ENCODE data around the gene PRELID3B.

The PRELID3B gene

GRCh38 chr20:59001449-59002171 lies 41.0 kb downstream of the PRELID3B start:
- no peak overlapping the region for H3K4me3 ChIP-seq (ENCODE audit: low read depth, low read length)
- DNase-seq (ENCODE audit: low read depth) = no peak

GRCh38 chr20:59001068-59001448 lies 41.5 kb downstream of the PRELID3B start:
- DNase-seq (ENCODE audit: low read depth) = no peak
- no peak overlapping the region for H3K4me3 ChIP-seq (ENCODE audit: low read depth, low read length)

- no peak for DNase-seq (ENCODE audit: low read depth)
- no peak overlapping the region for H3K4me3 ChIP-seq (ENCODE audit: low read depth, low read length)
These were observed 42.3 kb downstream of the PRELID3B start for GRCh38 chr20:59000326-59000725.

- H3K4me3 ChIP-seq (ENCODE audit: low read depth, low read length) = no peak overlapping the region
- DNase-seq (ENCODE audit: low read depth) = no peak
These were observed 43.9 kb downstream of the PRELID3B start for GRCh38 chr20:58998656-58999055.

GRCh38 chr20:58997141-58997770 lies 45.3 kb downstream of the PRELID3B start:
- no peak for DNase-seq (ENCODE audit: low read depth)

GRCh38 chr20:58996226-58996611 lies 46.4 kb downstream of the PRELID3B start:
- H3K4me3 ChIP-seq (ENCODE audit: low read depth, low read length) = no peak overlapping the region
- no peak for DNase-seq (ENCODE audit: low read depth)

More at GRCh38 chr20:58997141-58997770, 45.3 kb downstream of the PRELID3B start:
- no peak overlapping the region for H3K4me3 ChIP-seq (ENCODE audit: low read depth, low read length)

- H3K4me3 ChIP-seq (ENCODE audit: low read depth, low read length) = no peak overlapping the region
- DNase-seq (ENCODE audit: low read depth) = no peak
These were observed 46.9 kb downstream of the PRELID3B start for GRCh38 chr20:58995461-58996225.

GRCh38 chr20:58994390-58995159 lies 48.0 kb downstream of the PRELID3B start:
- no peak overlapping the region for H3K4me3 ChIP-seq (ENCODE audit: low read depth, low read length)
- no peak for DNase-seq (ENCODE audit: low read depth)

GRCh38 chr20:58993332-58994248 lies 49.0 kb downstream of the PRELID3B start:
- no peak for DNase-seq (ENCODE audit: low read depth)
- no peak overlapping the region for H3K4me3 ChIP-seq (ENCODE audit: low read depth, low read length)

GRCh38 chr20:58992911-58993310 lies 49.7 kb downstream of the PRELID3B start:
- H3K4me3 ChIP-seq (ENCODE audit: low read depth, low read length) = no peak overlapping the region
- DNase-seq (ENCODE audit: low read depth) = no peak

- no peak overlapping the region for H3K4me3 ChIP-seq (ENCODE audit: low read depth, low read length)
- no peak for DNase-seq (ENCODE audit: low read depth)
These were observed 50.9 kb downstream of the PRELID3B start for GRCh38 chr20:58991715-58992114.

GRCh38 chr20:58990651-58991445 lies 51.7 kb downstream of the PRELID3B start:
- H3K4me3 ChIP-seq (ENCODE audit: low read depth, low read length) = no peak overlapping the region

GRCh38 chr20:58989196-58989595 lies 53.4 kb downstream of the PRELID3B start:
- no peak overlapping the region for H3K4me3 ChIP-seq (ENCODE audit: low read depth, low read length)
- no peak for DNase-seq (ENCODE audit: low read depth)

More at GRCh38 chr20:58990651-58991445, 51.7 kb downstream of the PRELID3B start:
- DNase-seq (ENCODE audit: low read depth) = no peak

GRCh38 chr20:58988565-58988882 lies 54.1 kb downstream of the PRELID3B start:
- DNase-seq (ENCODE audit: low read depth) = no peak
- H3K4me3 ChIP-seq (ENCODE audit: low read depth, low read length) = no peak overlapping the region

- no peak for DNase-seq (ENCODE audit: low read depth)
- no peak overlapping the region for H3K4me3 ChIP-seq (ENCODE audit: low read depth, low read length)
These were observed 54.6 kb downstream of the PRELID3B start for GRCh38 chr20:58987790-58988564.

GRCh38 chr20:58986968-58987517 lies 55.5 kb downstream of the PRELID3B start:
- H3K4me3 ChIP-seq (ENCODE audit: low read depth, low read length) = no peak overlapping the region

GRCh38 chr20:58986286-58986967 lies 56.2 kb downstream of the PRELID3B start:
- DNase-seq (ENCODE audit: low read depth) = no peak

More at GRCh38 chr20:58986968-58987517, 55.5 kb downstream of the PRELID3B start:
- DNase-seq (ENCODE audit: low read depth) = no peak

More at GRCh38 chr20:58986286-58986967, 56.2 kb downstream of the PRELID3B start:
- H3K4me3 ChIP-seq (ENCODE audit: low read depth, low read length) = no peak overlapping the region
